ENCODE data around the gene EMILIN3. TPM values are rescaled to one million over a fixed set of nuclear protein-coding genes. Genes with fewer than 3 reads are reported as not detected.

Gene EMILIN3
- total and polyA plus RNA-seq, 2 donors, result 0.37 to 1.5 TPM

- peaks cover 1 to 13% of the 10 kb centered on the region in 2 donors for H3K9me3 ChIP-seq (ENCODE audit: control insufficient read depth in 2 of 2, insufficient read depth in 1 of 2, low read length in 1 of 2)
- peaks cover 33 to 49% of the 10 kb centered on the region in 2 donors for H3K27me3 ChIP-seq (ENCODE audit: control insufficient read depth in 2 of 2, insufficient read depth in 1 of 2, low read length in 1 of 2)
- H3K4me1 ChIP-seq (ENCODE audit: control insufficient read depth in 2 of 2, insufficient read depth in 2 of 2, low read length in 2 of 2), result no peaks in the 10 kb centered on the region
- no peak overlapping the region for H3K27ac ChIP-seq (ENCODE audit: low read depth in 1 of 2, low read length in 1 of 2)
- no peak for DNase-seq (ENCODE audit: low read depth in 6 of 9, low spot score in 9 of 9)
- no peak overlapping the region for H3K4me3 ChIP-seq (ENCODE audit: low read length in 2 of 2)
- no peaks in the 10 kb centered on the region for H3K36me3 ChIP-seq (ENCODE audit: control insufficient read depth in 2 of 2, insufficient read depth in 2 of 2, low read length in 1 of 2)
- 80% methylated on average over 2 of the region's 2 CpGs for WGBS
Measured at GRCh38 chr20:41369673-41370072, 3.1 kb upstream of the EMILIN3 start.

- Histone ChIP-seq H3K9me3 (ENCODE audit: control insufficient read depth in 2 of 2, insufficient read depth in 1 of 2, low read length in 1 of 2) (peaks cover 1 to 13% of the 10 kb centered on the region in 2 donors), H3K27me3 (ENCODE audit: control insufficient read depth in 2 of 2, insufficient read depth in 1 of 2, low read length in 1 of 2) (peaks cover 38 to 55% of the 10 kb centered on the region in 2 donors), H3K4me3 (ENCODE audit: low read length in 2 of 2) (no peak overlapping the region), H3K4me1 (ENCODE audit: control insufficient read depth in 2 of 2, insufficient read depth in 2 of 2, low read length in 2 of 2) (no peaks in the 10 kb centered on the region), H3K36me3 (ENCODE audit: control insufficient read depth in 2 of 2, insufficient read depth in 2 of 2, low read length in 1 of 2) (no peaks in the 10 kb centered on the region), H3K27ac (ENCODE audit: low read depth in 1 of 2, low read length in 1 of 2) (no peak overlapping the region)
- WGBS, result 90% methylated on average over 3 of the region's 3 CpGs
- no peak for DNase-seq (ENCODE audit: low read depth in 6 of 9, low spot score in 9 of 9)
Measured at GRCh38 chr20:41367956-41368355, 1.3 kb upstream of the EMILIN3 start.

DNA sequence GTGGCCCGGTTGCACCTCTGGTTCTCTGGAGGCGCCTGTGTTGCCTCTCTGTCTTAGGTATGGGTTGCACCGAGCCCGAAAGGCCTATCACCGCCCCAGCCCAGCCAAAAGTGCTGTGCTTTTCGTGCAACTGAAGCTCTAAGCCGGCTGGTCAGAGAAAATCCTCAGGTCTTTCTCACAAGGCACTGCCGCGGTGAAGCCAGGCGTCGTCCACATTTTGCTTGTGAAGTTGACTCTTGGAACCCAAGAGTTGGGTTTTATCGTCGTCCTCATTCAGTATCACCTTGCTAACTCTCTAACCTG is 726 bp upstream of the EMILIN3 start:
- DNase-seq (ENCODE audit: low read depth in 6 of 9, low spot score in 9 of 9), result no peak
- Histone ChIP-seq H3K36me3 (ENCODE audit: control insufficient read depth in 2 of 2, insufficient read depth in 2 of 2, low read length in 1 of 2) (no peaks in the 10 kb centered on the region), H3K9me3 (ENCODE audit: control insufficient read depth in 2 of 2, insufficient read depth in 1 of 2, low read length in 1 of 2) (peaks cover 1 to 13% of the 10 kb centered on the region in 2 donors), H3K4me3 (ENCODE audit: low read length in 2 of 2) (no peak overlapping the region), H3K27ac (ENCODE audit: low read depth in 1 of 2, low read length in 1 of 2) (no peak overlapping the region), H3K27me3 (ENCODE audit: control insufficient read depth in 2 of 2, insufficient read depth in 1 of 2, low read length in 1 of 2) (peaks cover 38 to 55% of the 10 kb centered on the region in 2 donors), H3K4me1 (ENCODE audit: control insufficient read depth in 2 of 2, insufficient read depth in 2 of 2, low read length in 2 of 2) (no peaks in the 10 kb centered on the region)
- 51% methylated on average over 13 of the region's 13 CpGs for WGBS

- Histone ChIP-seq H3K36me3 (ENCODE audit: control insufficient read depth in 2 of 2, insufficient read depth in 2 of 2, low read length in 1 of 2) (no peaks in the 10 kb centered on the region), H3K4me3 (ENCODE audit: low read length in 2 of 2) (peak overlapping the region in 1 of 2 donors; percentile 20), H3K27ac (ENCODE audit: low read depth in 1 of 2, low read length in 1 of 2) (no peak overlapping the region), H3K4me1 (ENCODE audit: control insufficient read depth in 2 of 2, insufficient read depth in 2 of 2, low read length in 2 of 2) (no peaks in the 10 kb centered on the region), H3K27me3 (ENCODE audit: control insufficient read depth in 2 of 2, insufficient read depth in 1 of 2, low read length in 1 of 2) (peaks cover 38 to 53% of the 10 kb centered on the region in 2 donors), H3K9me3 (ENCODE audit: control insufficient read depth in 2 of 2, insufficient read depth in 1 of 2, low read length in 1 of 2) (no peaks in the 10 kb centered on the region)
- DNase-seq (ENCODE audit: low read depth in 6 of 9, low spot score in 9 of 9), result no peak
- 7% methylated on average over 76 of the region's 76 CpGs for WGBS
Measured at GRCh38 chr20:41365777-41366545, 657 bp downstream of the EMILIN3 start.

- no peaks in the 10 kb centered on the region for H3K4me1 ChIP-seq (ENCODE audit: control insufficient read depth in 2 of 2, insufficient read depth in 2 of 2, low read length in 2 of 2)
- 86% methylated on average over 19 of the region's 19 CpGs for WGBS
- H3K4me3 ChIP-seq (ENCODE audit: low read length in 2 of 2), result no peak overlapping the region
- H3K27ac ChIP-seq (ENCODE audit: low read depth in 1 of 2, low read length in 1 of 2), result no peak overlapping the region
- no peaks in the 10 kb centered on the region for H3K9me3 ChIP-seq (ENCODE audit: control insufficient read depth in 2 of 2, insufficient read depth in 1 of 2, low read length in 1 of 2)
- peaks cover 38 to 53% of the 10 kb centered on the region in 2 donors for H3K27me3 ChIP-seq (ENCODE audit: control insufficient read depth in 2 of 2, insufficient read depth in 1 of 2, low read length in 1 of 2)
- no peak for DNase-seq (ENCODE audit: low read depth in 6 of 9, low spot score in 9 of 9)
- H3K36me3 ChIP-seq (ENCODE audit: control insufficient read depth in 2 of 2, insufficient read depth in 2 of 2, low read length in 1 of 2), result no peaks in the 10 kb centered on the region
Measured at GRCh38 chr20:41364967-41365765, 1.5 kb downstream of the EMILIN3 start.

- Histone ChIP-seq H3K4me3 (ENCODE audit: low read length in 2 of 2) (no peak overlapping the region), H3K36me3 (ENCODE audit: control insufficient read depth in 2 of 2, insufficient read depth in 2 of 2, low read length in 1 of 2) (no peaks in the 10 kb centered on the region), H3K4me1 (ENCODE audit: control insufficient read depth in 2 of 2, insufficient read depth in 2 of 2, low read length in 2 of 2) (no peaks in the 10 kb centered on the region), H3K27ac (ENCODE audit: low read depth in 1 of 2, low read length in 1 of 2) (no peak overlapping the region), H3K9me3 (ENCODE audit: control insufficient read depth in 2 of 2, insufficient read depth in 1 of 2, low read length in 1 of 2) (no peaks in the 10 kb centered on the region), H3K27me3 (ENCODE audit: control insufficient read depth in 2 of 2, insufficient read depth in 1 of 2, low read length in 1 of 2) (peaks cover 38 to 49% of the 10 kb centered on the region in 2 donors)
- WGBS, result 85% methylated on average over 13 of the region's 13 CpGs
- DNase-seq (ENCODE audit: low read depth in 6 of 9, low spot score in 9 of 9), result no peak
Measured at GRCh38 chr20:41364236-41364855, 2.3 kb downstream of the EMILIN3 start.

GRCh38 chr20:41363601-41364000 is 3.0 kb downstream of the EMILIN3 start:
- H3K4me1 ChIP-seq (ENCODE audit: control insufficient read depth in 2 of 2, insufficient read depth in 2 of 2, low read length in 2 of 2), result no peaks in the 10 kb centered on the region

DNA sequence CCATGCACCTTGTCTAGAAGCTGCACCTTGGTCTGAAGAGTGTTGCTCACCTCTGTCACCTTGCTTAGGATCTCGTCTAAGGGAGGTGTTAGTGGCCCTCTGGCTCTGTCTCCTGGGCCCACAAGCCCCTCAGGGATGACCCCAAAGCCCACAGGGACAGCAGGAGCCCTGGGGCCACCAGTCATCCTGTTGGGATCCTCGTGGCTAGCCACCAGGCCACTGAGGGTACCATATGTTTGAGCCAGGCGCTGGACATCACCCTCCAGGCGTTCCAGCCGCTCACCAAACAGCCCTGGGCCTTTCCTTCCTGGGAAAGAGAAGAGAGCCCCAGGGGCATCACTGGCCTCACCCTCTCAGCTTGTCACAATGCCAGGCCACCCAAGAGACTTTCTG is 3.9 kb downstream of the EMILIN3 start:
- H3K27me3 ChIP-seq (ENCODE audit: control insufficient read depth in 2 of 2, insufficient read depth in 1 of 2, low read length in 1 of 2), result peaks cover 35 to 38% of the 10 kb centered on the region in 2 donors

More at GRCh38 chr20:41363601-41364000, 3.0 kb downstream of the EMILIN3 start:
- DNase-seq (ENCODE audit: low read depth in 6 of 9, low spot score in 9 of 9), result no peak
- 97% methylated on average over 7 of the region's 7 CpGs for WGBS
- Histone ChIP-seq H3K4me3 (ENCODE audit: low read length in 2 of 2) (no peak overlapping the region), H3K27me3 (ENCODE audit: control insufficient read depth in 2 of 2, insufficient read depth in 1 of 2, low read length in 1 of 2) (peaks cover 38 to 43% of the 10 kb centered on the region in 2 donors), H3K27ac (ENCODE audit: low read depth in 1 of 2, low read length in 1 of 2) (no peak overlapping the region), H3K36me3 (ENCODE audit: control insufficient read depth in 2 of 2, insufficient read depth in 2 of 2, low read length in 1 of 2) (no peaks in the 10 kb centered on the region), H3K9me3 (ENCODE audit: control insufficient read depth in 2 of 2, insufficient read depth in 1 of 2, low read length in 1 of 2) (no peaks in the 10 kb centered on the region)

More for the DNA sequence above, 3.9 kb downstream of the EMILIN3 start:
- DNase-seq (ENCODE audit: low read depth in 6 of 9, low spot score in 9 of 9), result no peak
- WGBS, result 94% methylated on average over 5 of the region's 5 CpGs
- no peaks in the 10 kb centered on the region for H3K9me3 ChIP-seq (ENCODE audit: control insufficient read depth in 2 of 2, insufficient read depth in 1 of 2, low read length in 1 of 2)
- H3K27ac ChIP-seq (ENCODE audit: low read depth in 1 of 2, low read length in 1 of 2), result no peak overlapping the region
- no peak overlapping the region for H3K4me3 ChIP-seq (ENCODE audit: low read length in 2 of 2)
- no peaks in the 10 kb centered on the region for H3K4me1 ChIP-seq (ENCODE audit: control insufficient read depth in 2 of 2, insufficient read depth in 2 of 2, low read length in 2 of 2)
- H3K36me3 ChIP-seq (ENCODE audit: control insufficient read depth in 2 of 2, insufficient read depth in 2 of 2, low read length in 1 of 2), result no peaks in the 10 kb centered on the region

Data from thymus (tissue), 11 donors.